Nephron progenitor cell (in vitro differentiated cells): ENCODE results near the gene NXF1.
"Not testable (repeated sequence)": the region's sequence is repeated elsewhere in the genome, so short reads cannot be mapped to it uniquely, and the experiment has no call there.

Experiments
- DNase-seq: peaks from one replicate; pipeline ENCODE4 v3.0.0; 2021
- H3K27ac Mint-ChIP-seq: 2 replicates; pipeline ENCODE4 v1.8.0; 2021; ENCODE audit warnings: mild to moderate bottlenecking, moderate library complexity, mixed read lengths
- H3K27me3 Mint-ChIP-seq: 2 replicates; pipeline ENCODE4 v1.8.0; 2021; ENCODE audit warnings: mild to moderate bottlenecking, low read depth, mixed read lengths; ENCODE audit not compliant: poor library complexity
- H3K36me3 Mint-ChIP-seq: 2 replicates; pipeline ENCODE4 v1.8.0; 2021; ENCODE audit warnings: low read depth, mixed read lengths
- H3K4me1 Mint-ChIP-seq: 2 replicates; pipeline ENCODE4 v1.8.0; 2021; ENCODE audit warnings: mixed read lengths
- H3K4me3 Mint-ChIP-seq: 2 replicates; pipeline ENCODE4 v1.8.0; 2021; ENCODE audit warnings: mild to moderate bottlenecking, moderate library complexity, mixed read lengths
- H3K9me3 Mint-ChIP-seq: 2 replicates; pipeline ENCODE4 v1.8.0; 2021; ENCODE audit warnings: mild to moderate bottlenecking, moderate library complexity, mixed read lengths
- TF ChIP-seq, protein P1 (sequence below): fragments of 200-600 bp; sonication (generic); IDR thresholded peaks from 2 replicates; pipeline ENCODE4 v1.5.0; 2021; ENCODE audit warnings: antibody characterized with exemption

The NXF1 gene

DNA sequence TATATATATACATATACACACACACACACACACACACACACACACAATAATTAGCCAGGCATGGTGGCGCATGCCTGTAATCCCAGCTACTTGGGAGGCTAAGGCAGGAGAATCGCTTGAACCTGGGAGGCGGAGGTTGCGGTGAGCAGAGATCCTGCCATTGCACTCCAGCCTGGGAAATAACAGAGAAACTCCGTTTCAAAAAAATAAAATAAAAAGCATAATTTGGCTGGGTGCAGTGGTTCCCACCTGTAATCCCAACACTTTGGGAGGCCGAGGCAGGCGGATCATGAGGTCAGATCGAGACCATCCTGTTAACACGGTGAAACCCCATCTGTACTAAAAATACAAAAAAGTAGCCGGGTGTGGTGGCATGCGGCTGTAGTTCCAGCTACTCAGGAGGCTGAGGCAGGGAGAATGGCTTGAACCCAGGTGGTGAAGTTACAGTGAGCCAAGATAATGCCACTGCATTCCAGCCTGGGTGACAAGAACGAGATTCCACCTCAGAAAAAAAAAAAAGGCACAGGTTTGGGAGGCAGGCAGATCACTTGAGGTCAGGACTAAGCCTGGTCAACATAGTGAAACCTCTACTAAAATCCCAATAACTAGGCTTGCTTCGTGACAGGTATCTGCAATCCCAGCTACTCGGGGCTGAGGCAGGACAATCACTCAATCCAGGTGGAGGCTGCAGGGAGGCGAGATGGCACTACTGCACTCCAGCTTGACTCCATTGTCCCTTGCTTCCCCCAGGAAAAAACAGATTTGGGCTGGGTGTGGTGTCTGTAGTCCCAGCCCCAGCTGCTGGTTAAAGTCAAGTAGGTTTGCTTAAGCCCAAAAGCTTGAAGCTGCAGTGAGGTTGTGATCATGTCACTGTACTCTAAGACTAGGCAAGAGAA, 45.9 kb upstream of the NXF1 start:
- H3K36me3 Mint-ChIP-seq = peaks cover 45% of the 10 kb centered on the region
- H3K27ac Mint-ChIP-seq = peak overlapping the region; percentile 96
- H3K9me3 Mint-ChIP-seq = peaks cover 14% of the 10 kb centered on the region
- DNase-seq = no peak
- H3K27me3 Mint-ChIP-seq = peaks cover 12% of the 10 kb centered on the region
- H3K4me3 Mint-ChIP-seq = peak overlapping the region; percentile 53
- TF ChIP-seq, protein P1, sequence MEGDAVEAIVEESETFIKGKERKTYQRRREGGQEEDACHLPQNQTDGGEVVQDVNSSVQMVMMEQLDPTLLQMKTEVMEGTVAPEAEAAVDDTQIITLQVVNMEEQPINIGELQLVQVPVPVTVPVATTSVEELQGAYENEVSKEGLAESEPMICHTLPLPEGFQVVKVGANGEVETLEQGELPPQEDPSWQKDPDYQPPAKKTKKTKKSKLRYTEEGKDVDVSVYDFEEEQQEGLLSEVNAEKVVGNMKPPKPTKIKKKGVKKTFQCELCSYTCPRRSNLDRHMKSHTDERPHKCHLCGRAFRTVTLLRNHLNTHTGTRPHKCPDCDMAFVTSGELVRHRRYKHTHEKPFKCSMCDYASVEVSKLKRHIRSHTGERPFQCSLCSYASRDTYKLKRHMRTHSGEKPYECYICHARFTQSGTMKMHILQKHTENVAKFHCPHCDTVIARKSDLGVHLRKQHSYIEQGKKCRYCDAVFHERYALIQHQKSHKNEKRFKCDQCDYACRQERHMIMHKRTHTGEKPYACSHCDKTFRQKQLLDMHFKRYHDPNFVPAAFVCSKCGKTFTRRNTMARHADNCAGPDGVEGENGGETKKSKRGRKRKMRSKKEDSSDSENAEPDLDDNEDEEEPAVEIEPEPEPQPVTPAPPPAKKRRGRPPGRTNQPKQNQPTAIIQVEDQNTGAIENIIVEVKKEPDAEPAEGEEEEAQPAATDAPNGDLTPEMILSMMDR = no peak
- peaks cover 41% of the 10 kb centered on the region for H3K4me1 Mint-ChIP-seq

DNA sequence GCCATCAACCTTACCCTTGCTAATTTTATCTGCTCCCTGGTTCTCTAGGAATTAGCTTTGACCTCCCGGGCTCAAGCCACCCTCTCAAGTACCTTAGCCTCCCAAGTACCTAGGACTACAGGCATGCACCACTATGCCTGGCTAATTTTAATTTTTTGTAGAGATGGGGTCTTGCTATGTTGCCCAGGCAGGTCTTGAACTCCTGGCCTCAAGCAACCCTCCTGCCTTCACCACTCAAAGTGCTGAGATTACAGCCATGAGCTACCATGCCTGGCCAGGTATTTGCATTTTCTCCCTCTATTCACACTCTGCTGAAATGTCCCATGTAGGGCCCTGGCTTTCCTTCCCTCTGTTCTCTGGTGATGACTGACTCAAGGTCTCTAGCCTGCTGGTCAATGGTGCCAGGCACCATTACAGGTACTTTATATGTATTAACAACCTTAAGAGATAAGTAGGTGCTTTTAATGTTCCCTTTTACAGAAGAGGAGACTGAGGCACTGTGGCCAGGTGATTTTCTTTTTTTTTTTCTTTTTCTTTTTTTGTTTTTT, 42.6 kb upstream of the NXF1 start:
- H3K36me3 Mint-ChIP-seq = peaks cover 18% of the 10 kb centered on the region
- TF ChIP-seq, protein P1 = no peak
- DNase-seq = no peak
- peaks cover 15% of the 10 kb centered on the region for H3K4me1 Mint-ChIP-seq
- H3K9me3 Mint-ChIP-seq = peaks cover 20% of the 10 kb centered on the region
- no peak overlapping the region for H3K27ac Mint-ChIP-seq
- H3K27me3 Mint-ChIP-seq = peaks cover 12% of the 10 kb centered on the region
- no peak overlapping the region for H3K4me3 Mint-ChIP-seq

GRCh38 chr11:62846177-62846576, 40.9 kb upstream of the NXF1 start:
- peaks cover 20% of the 10 kb centered on the region for H3K9me3 Mint-ChIP-seq
- H3K36me3 Mint-ChIP-seq = peaks cover 4% of the 10 kb centered on the region
- peaks cover 12% of the 10 kb centered on the region for H3K27me3 Mint-ChIP-seq
- no peaks in the 10 kb centered on the region for H3K4me1 Mint-ChIP-seq
- no peak overlapping the region for H3K4me3 Mint-ChIP-seq
- TF ChIP-seq, protein P1 = no peak
- no peak overlapping the region for H3K27ac Mint-ChIP-seq
- DNase-seq = no peak

DNA sequence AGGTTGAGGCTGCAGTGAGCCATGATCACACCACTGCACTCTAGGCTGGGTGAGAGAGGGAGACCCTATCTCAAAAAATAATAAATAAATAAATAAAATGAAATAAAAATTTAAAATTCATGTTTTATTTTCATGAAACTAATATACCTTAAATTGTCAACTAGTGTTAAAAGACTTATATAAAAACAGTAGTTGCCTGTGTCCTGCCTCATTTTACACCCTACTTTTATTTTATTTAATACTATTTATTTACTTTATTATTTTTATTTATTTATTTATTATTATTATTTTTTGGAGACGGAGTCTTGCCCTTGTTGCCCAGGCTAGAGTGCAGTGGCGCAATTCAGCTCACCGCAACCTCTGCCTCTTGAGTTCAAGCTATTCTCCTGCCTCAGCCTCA, 38.9 kb upstream of the NXF1 start:
- TF ChIP-seq, protein P1 = no peak
- Mint-ChIP-seq H3K27me3 (peaks cover 12% of the 10 kb centered on the region), H3K4me1 (peaks cover 13% of the 10 kb centered on the region), H3K9me3 (peaks cover 20% of the 10 kb centered on the region), H3K36me3 (peaks cover 4% of the 10 kb centered on the region), H3K27ac (no peak overlapping the region), H3K4me3 (no peak overlapping the region)
- DNase-seq = no peak

DNA sequence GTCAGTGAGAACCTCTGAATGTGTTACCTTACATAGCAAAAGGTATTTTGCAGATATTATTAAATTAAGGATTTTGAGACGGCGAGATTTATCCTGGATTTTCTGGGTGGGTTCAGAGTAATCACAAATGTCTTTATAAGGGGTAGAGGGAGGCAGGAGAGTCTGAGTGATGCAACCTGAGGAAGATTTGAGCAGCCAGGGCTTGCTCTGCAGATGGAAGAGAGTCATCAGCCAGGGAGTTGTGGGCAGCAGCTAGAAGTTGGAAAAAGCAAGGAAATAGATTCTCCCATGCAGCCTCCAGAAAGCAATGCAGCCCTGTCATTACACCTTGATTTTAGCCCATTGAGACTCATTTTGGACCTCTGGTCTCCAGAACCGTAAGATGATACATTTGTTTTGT, 38.2 kb upstream of the NXF1 start:
- Mint-ChIP-seq H3K4me1 (peaks cover 20% of the 10 kb centered on the region), H3K27ac (no peak overlapping the region), H3K9me3 (peaks cover 20% of the 10 kb centered on the region), H3K36me3 (peaks cover 4% of the 10 kb centered on the region), H3K27me3 (peaks cover 12% of the 10 kb centered on the region), H3K4me3 (peak overlapping the region; percentile 38)
- TF ChIP-seq, protein P1 = no peak
- DNase-seq = no peak

- H3K4me3 Mint-ChIP-seq, H3K36me3 Mint-ChIP-seq, H3K27me3 Mint-ChIP-seq, H3K27ac Mint-ChIP-seq, DNase-seq: not testable (repeated sequence)
- Mint-ChIP-seq H3K9me3 (peaks cover 18% of the 10 kb centered on the region), H3K4me1 (peaks cover 20% of the 10 kb centered on the region)
Observed at GRCh38 chr11:62842891-62843290, 37.7 kb upstream of the NXF1 start.
